ENCODE data around the gene ZBP1.

The ZBP1 gene

DNA sequence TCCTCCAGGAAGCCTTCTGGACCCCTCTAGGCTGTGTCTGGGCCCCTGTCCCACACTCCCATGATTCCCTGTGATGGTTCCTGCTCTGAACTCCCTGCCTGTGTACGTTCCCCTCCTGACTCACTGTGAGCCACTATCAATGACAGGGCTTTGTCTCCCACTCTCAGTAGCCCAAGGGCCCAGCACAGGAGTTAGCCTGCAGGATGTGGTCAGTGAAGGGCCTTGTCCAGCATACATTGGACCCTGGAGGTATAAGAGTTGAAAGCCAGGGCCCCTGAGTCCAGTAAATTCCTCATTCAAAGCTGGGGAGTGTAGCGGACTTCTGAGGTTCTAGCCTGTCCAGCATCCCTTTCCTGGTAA is 19.0 kb downstream of the ZBP1 start:
- no peak for FAIRE-seq
- DNase-seq (ENCODE audit: low spot score): no peak

DNA sequence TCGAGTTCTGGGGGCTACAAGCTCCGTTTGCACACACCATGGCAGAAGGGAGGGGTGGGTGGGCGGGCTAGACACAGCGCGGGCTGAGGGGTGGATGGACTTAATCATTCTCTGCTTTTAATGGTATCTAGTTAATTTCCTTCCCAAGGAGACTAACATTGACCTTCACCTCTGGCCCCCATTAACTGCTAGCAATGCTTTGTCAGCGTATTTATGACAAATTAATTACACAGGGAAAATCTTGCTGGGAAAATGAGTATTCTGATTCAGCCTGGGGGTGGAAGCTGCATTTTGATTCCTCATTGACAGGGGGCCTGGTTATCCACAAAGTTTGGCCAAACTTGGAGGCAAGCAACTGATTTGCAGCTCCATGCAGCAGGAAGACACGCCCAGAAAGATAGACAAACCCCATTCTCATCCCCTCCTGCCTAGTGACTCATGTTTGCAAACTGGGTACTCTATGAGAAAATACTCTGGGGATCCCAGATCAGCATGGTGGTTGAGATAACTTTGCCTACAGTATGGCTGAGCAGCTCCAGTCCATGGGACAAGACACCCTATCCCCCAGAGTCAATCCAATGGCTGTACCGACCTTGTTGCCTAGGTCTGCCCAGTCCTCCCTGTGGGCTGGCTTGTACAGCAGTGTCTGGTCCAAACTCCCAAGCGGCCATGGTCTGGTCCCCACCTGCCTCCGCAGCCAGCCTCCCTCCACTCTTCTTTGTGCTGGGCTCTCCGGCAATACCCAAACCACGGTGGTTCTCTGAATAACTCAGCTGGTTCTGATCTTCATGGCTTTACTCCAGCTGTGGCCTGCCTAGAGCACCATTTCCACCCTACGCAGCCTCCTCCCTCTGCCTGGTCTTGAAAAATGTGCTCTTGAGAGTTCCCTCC is 19.7 kb downstream of the ZBP1 start:
- DNase-seq (ENCODE audit: low spot score) (no peak), FAIRE-seq (peak; percentile 93)

DNA sequence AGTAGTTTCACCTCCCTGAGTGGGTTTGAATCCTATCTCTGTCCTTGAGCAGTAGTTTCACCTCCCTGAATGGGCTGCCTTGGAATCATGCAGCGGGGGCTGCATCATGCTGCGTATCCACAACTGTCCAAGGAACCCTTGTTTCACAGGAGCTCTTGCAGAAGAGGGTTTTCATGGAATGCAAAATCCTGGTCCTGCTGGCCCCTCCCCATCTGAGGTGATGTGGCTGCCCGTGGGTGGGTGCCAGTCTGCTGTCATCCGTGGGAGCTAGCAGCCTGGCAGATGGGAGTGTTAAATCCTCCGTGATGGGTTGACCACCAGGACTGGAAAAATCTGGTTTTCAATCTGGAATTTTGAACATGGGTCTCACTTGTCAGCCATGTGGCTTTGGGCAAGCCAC is 21.7 kb downstream of the ZBP1 start:
- FAIRE-seq: peak; percentile 67

DNA sequence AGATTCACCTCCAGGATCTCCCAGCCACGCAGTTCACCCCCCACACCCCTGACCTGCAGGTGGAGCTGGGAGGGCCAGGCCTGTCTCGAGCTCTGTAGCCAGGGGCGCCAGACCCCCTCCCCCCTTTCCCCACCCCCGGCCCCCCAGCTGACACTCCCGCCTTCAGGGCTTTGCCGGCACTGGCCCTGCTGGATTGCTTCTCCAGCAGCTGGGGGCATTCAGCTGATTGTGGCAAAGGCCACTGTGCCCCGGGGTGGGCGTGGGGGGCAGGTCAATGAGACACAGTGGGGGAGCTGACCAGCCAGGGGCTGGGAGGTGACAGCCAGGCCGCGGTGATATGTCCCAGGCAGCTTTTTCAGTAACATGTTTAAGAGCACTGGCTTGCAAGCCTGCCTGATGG is 22.2 kb downstream of the ZBP1 start:
- FAIRE-seq (no peak), DNase-seq (ENCODE audit: low spot score) (no peak)

More for the DNA sequence above, 21.7 kb downstream of the ZBP1 start:
- no peak for DNase-seq (ENCODE audit: low spot score)

DNA sequence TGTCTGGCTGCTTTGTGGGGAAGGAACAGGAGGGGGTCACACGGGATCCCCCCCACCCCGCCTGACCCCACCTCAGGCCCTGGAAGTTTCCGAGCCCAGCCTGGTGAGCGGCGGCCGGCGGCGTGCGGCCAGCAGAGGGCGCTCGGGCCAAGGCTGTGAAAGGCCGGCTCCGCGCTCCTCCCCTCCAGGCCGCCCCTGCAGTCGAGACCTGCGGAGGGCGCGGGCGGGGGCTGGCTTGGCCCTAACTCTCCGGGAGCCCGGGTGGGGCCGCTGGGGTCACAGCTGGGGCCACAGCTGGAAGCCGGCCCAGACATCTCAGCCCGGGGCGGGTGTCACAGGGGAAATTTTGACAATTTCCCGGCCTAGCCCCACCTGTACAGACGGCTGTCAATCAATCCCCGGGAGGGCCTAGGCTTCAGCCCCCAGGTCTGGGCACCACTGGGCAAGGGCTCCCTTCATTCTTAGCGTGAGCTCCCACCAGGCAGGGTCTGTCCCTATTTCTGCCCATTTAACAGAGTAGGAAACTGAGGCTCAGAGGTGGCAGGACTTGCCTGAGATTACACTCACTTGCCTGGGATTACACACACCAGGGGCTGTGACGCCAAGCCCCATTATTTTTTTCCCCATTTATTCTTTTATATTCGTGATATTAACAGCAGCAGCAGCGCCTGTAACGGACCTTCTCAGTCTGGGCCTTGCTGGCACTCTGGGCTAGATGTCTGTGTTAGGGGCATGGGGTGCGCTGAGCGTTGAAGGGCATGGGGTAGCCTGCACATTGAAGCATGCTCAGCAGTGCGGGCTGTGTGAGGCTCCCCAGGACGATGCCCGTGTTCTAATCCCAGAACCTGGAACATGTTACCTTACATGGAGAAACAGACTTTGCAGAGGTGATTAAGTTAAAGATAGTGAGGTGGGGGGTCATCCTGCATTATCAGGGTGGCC is 23.0 kb downstream of the ZBP1 start:
- FAIRE-seq (peak; percentile 63), DNase-seq (ENCODE audit: low spot score) (peak; percentile 94)

- no peak for DNase-seq (ENCODE audit: low spot score)
- no peak for FAIRE-seq
These were observed 23.9 kb downstream of the ZBP1 start for GRCh38 chr20:57596358-57596757.

- no peak for DNase-seq (ENCODE audit: low spot score)
- peak; percentile 73 for FAIRE-seq
These were observed 24.9 kb downstream of the ZBP1 start for GRCh38 chr20:57595041-57596030.

DNA sequence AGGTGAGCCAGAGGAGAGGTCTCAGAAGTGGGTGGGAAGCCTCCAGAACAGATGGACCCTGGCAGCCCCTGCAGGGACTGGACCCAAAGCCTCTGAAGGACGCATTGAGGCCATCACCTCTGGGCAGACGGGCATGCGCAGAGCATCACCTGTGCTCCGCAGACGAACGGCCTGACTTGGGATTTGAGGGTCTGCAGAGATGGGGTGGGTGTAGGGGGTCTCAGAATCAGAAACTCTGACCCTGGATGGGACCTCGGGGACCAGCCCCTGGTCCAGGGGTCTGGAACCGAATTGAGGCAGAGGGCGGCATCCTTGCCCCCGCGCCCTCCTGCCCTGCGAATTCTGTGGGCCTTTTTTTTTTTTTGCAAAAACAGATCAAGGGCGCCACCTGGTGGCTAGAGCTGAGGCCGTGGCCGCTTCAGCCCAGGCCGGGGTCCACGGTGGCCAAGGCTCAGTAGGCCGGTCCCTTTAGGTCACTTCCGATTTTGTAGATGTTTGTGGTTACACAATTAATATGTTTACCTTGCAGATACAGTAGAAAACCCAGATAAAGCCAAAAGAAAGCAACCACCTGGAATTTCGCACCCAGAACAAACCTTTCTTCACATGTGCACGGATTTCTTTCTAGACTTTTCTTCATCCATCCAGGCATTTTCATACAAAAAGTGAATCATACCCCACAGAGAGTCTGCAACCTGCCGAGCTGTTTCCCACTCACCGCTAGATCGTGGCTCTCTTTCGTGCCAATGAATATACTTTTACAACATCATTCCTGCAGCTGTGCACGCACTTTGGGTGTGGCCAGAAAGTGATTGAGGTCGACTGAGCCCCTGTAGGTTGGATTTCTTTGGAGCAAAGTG is 25.9 kb downstream of the ZBP1 start:
- FAIRE-seq (no peak), DNase-seq (ENCODE audit: low spot score) (peak; percentile 85)

- DNase-seq (ENCODE audit: low spot score) (no peak), FAIRE-seq (no peak)
These were observed 26.9 kb downstream of the ZBP1 start for GRCh38 chr20:57593134-57593886.

DNA sequence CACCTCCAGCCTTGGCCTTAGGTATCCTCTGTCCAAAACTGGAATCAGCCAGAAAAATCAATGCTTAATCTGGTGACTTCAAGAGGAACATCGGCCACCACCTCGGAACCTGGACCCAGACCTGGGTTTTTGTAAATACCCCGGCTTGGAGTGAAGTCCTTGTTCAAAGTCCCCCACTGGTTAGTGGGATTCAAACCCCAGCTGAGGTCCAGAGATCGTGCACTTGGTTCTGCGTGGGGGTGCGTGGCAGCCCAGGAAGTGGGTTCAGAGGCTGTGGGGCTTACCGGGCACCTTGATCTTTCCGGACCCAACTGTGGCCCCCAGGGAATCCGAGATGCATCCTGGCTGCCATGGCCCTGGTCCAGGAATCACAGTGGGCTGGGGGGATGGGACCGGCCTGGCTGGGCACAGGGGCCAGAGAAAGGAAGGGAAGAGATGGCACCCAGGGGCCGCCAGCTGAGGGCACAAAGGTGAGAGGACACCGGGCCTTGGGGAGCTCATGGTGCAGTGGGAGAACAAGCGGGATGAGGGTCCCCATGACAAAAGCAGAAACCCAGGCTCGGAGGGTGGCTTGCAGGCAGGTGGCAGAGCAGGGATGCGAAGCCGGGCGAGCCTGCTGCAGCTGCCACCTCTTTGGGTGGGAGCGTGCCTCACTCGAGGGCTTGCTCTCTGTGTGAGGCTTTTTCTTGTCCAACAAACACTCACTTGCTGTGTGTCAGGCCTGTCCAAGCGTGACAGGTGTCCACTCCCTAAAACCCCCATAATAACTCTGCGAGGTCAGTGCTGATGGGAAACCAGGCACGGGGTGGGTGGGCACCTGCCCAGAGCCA is 27.7 kb downstream of the ZBP1 start:
- peak; percentile 40 for FAIRE-seq
- no peak for DNase-seq (ENCODE audit: low spot score)

GRCh38 chr20:57591289-57592229 is 28.7 kb downstream of the ZBP1 start:
- FAIRE-seq (no peak), DNase-seq (ENCODE audit: low spot score) (no peak)

- DNase-seq (ENCODE audit: low spot score): no peak
- no peak for FAIRE-seq
These were observed 29.5 kb downstream of the ZBP1 start for GRCh38 chr20:57590485-57591288.

DNA sequence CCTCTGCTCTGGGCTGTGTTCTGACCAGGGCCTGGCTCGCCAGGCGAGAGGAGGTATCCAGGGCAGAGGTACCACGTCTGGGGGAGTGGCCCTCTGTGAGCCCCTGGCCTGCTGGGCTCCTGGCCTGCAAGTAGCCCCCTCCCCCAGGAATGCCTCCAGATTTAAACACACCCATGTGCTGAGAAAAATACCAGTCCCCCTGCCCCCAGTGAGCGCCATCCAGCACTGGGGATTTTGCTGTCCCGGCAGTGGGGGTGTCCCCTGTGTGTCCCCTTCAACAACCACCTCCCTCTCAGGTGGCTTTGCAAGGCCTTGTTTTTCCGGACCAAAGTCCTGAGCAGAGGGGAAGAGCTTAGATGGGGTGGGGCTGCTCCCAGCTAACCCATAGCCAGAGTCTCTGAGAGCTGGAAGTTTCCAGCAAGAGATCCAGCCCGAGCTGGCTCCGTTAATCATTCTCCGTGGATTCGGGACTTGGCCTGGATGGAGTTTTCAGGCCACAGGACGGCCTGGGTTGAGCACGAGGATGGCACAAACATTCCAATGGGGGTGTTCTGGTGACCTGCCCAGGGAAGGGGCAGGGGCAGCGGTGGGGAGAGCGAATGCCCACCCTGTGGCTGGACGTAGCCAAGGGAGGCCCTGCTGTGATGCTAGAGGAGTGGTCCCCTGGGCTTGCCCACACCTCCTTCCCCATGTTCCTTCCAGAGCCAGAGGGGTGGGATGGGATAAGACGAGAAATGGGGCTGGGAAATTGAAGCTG is 30.3 kb downstream of the ZBP1 start:
- DNase-seq (ENCODE audit: low spot score) (no peak), FAIRE-seq (peak; percentile 37)

DNA sequence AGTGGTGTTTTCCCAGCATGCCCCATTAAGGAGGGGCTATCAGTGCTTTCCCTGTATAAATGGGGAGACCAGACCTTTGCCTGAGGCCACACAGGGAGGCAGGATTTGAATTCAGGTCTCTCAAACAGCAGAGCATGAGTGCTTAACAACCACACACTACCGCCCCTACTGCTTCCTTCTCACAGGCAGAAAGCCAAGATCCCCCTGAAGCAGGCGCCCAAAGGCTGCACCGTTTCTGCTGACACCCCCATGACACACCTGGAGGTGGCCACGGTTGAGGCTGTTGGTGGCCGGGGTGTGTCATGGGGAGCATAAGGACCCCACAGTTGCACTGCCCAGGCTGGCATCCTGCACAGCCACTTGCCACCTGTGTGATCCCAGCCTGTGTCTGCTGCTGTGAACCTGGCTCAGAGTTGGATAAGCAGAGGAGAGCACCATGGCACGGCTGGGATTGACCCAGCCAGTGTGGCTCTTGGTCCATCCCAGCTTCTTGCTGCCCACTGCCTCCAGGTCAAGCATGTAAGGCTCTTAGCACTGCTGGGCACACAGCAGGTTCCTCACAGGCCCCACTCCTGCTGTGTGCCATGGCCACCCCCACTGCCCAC is 31.0 kb downstream of the ZBP1 start:
- FAIRE-seq (no peak), DNase-seq (ENCODE audit: low spot score) (no peak)

- FAIRE-seq: no peak
- no peak for DNase-seq (ENCODE audit: low spot score)
These were observed 31.6 kb downstream of the ZBP1 start for GRCh38 chr20:57588596-57588995.
